H9 (cell line): ENCODE measurements around the gene ZNF70. TPM values are rescaled to one million over a fixed set of nuclear protein-coding genes. Genes with fewer than 3 reads are reported as not detected.

ENCODE experiments used
- DNase-seq: peaks from one replicate; pipeline ENCODE4 v3.0.0-alpha.2; 2017
- H2AFZ ChIP-seq: one replicate; pipeline ENCODE4 v1.6.1; 2013; ENCODE audit warnings: mild to moderate bottlenecking, low read length, control low read depth, moderate library complexity
- H2AK5ac ChIP-seq: 2 replicates; pipeline ENCODE4 v1.6.1; 2013; ENCODE audit warnings: low read length, control low read depth, mixed read lengths; ENCODE audit not compliant: insufficient read length
- H2BK120ac ChIP-seq: one replicate; pipeline ENCODE4 v1.6.1; 2013; ENCODE audit warnings: low read depth, mild to moderate bottlenecking, low read length, control low read depth, inconsistent platforms; ENCODE audit not compliant: poor library complexity, severe bottlenecking
- H2BK12ac ChIP-seq: 2 replicates; pipeline ENCODE4 v1.6.1; 2013; ENCODE audit warnings: low read length, control low read depth, mixed read lengths, low read depth; ENCODE audit not compliant: insufficient read length
- H2BK15ac ChIP-seq: 2 replicates; pipeline ENCODE4 v1.6.1; 2013; ENCODE audit warnings: low read depth, low read length, control low read depth
- H2BK20ac ChIP-seq: one replicate; pipeline ENCODE4 v1.6.1; 2013; ENCODE audit warnings: low read depth, mild to moderate bottlenecking, low read length, control low read depth, inconsistent platforms; ENCODE audit not compliant: poor library complexity, severe bottlenecking
- H2BK5ac ChIP-seq: 2 replicates; pipeline ENCODE4 v1.6.1; 2013; ENCODE audit warnings: low read length, control low read depth, mixed read lengths; ENCODE audit not compliant: insufficient read length
- H3K14ac ChIP-seq: 2 replicates; pipeline ENCODE4 v1.6.1; 2013; ENCODE audit warnings: low read length, control low read depth; ENCODE audit not compliant: insufficient read depth
- H3K18ac ChIP-seq: 2 replicates; pipeline ENCODE4 v1.6.1; 2013; ENCODE audit warnings: low read depth, mild to moderate bottlenecking, mixed read lengths, low read length, control low read depth; ENCODE audit not compliant: insufficient read length
- H3K23ac ChIP-seq: 2 replicates; pipeline ENCODE4 v1.6.1; 2013; ENCODE audit warnings: low read length, control low read depth, mixed read lengths, low read depth; ENCODE audit not compliant: insufficient read length
- H3K23me2 ChIP-seq: 2 replicates; pipeline ENCODE4 v1.6.1; 2013; ENCODE audit warnings: low read depth, mild to moderate bottlenecking, mixed read lengths, low read length, control low read depth; ENCODE audit not compliant: insufficient read length, poor library complexity, severe bottlenecking
- H3K27ac ChIP-seq: 2 replicates; pipeline ENCODE4 v1.5.1; 2013; ENCODE audit warnings: low read length, control low read depth, mixed read lengths, low read depth; ENCODE audit not compliant: insufficient read length
- H3K27me3 ChIP-seq: 2 replicates; pipeline ENCODE4 v1.6.1; 2013; ENCODE audit warnings: low read length, control low read depth, inconsistent platforms; ENCODE audit not compliant: insufficient read depth
- H3K4ac ChIP-seq: 2 replicates; pipeline ENCODE4 v1.6.1; 2013; ENCODE audit warnings: low read depth, mild to moderate bottlenecking, control low read depth, inconsistent platforms, low read length, moderate library complexity
- H3K4me1 ChIP-seq: 2 replicates; pipeline ENCODE4 v1.6.1; 2013; ENCODE audit warnings: low read length, control low read depth, inconsistent platforms; ENCODE audit not compliant: insufficient read depth
- H3K4me2 ChIP-seq: 2 replicates; pipeline ENCODE4 v1.6.1; 2013; ENCODE audit warnings: low read length, control low read depth, mixed read lengths; ENCODE audit not compliant: insufficient read length, insufficient read depth
- H3K56ac ChIP-seq: 2 replicates; pipeline ENCODE4 v1.6.1; 2013; ENCODE audit warnings: low read depth, mild to moderate bottlenecking, mixed read lengths, low read length, control low read depth; ENCODE audit not compliant: insufficient read length
- H3K79me1 ChIP-seq: 2 replicates; pipeline ENCODE4 v1.6.1; 2013; ENCODE audit warnings: low read depth, mild to moderate bottlenecking, moderate library complexity, low read length, control low read depth, inconsistent platforms; ENCODE audit not compliant: insufficient read depth, poor library complexity, severe bottlenecking
- H3K79me2 ChIP-seq: 2 replicates; pipeline ENCODE4 v1.6.1; 2013; ENCODE audit warnings: low read length, control low read depth, inconsistent platforms; ENCODE audit not compliant: insufficient read depth
- H3K9ac ChIP-seq: 2 replicates; pipeline ENCODE4 v1.6.1; 2013; ENCODE audit warnings: low read length, control low read depth, mixed read lengths; ENCODE audit not compliant: insufficient read length; ENCODE audit errors: extremely low read depth
- H3K9me3 ChIP-seq: one replicate; pipeline ENCODE4 v1.6.1; 2013; ENCODE audit warnings: low read depth, low read length, inconsistent platforms; ENCODE audit not compliant: control insufficient read depth
- H3T11ph ChIP-seq: one replicate; pipeline ENCODE4 v1.6.1; 2013; ENCODE audit warnings: mild to moderate bottlenecking, low read length, control low read depth, inconsistent platforms
- H4K20me1 ChIP-seq: one replicate; pipeline ENCODE4 v1.6.1; 2013; ENCODE audit not compliant: control insufficient read depth, insufficient read length, insufficient read depth
- H4K5ac ChIP-seq: 2 replicates; pipeline ENCODE4 v1.6.1; 2013; ENCODE audit warnings: low read depth, mild to moderate bottlenecking, mixed read lengths, low read length, control low read depth; ENCODE audit not compliant: insufficient read length
- H4K8ac ChIP-seq: replicated peaks from 2 replicates; pipeline ENCODE4 v1.6.1; 2013; ENCODE audit warnings: low read length, control low read depth, mixed read lengths, low read depth; ENCODE audit not compliant: insufficient read length
- H4K91ac ChIP-seq: 2 replicates; pipeline ENCODE4 v1.6.1; 2013; ENCODE audit warnings: low read depth, mild to moderate bottlenecking, moderate library complexity, mixed read lengths, low read length, control low read depth; ENCODE audit not compliant: insufficient read length
- H3K27ac Mint-ChIP-seq, 3 experiments: 2 replicates in 2 of 3; 3 replicates in 1 of 3; pipeline ENCODE4 v1.8.0; 2020 to 2021; ENCODE audit warnings: mixed read lengths in 3 of 3, mild to moderate bottlenecking in 1 of 3, moderate library complexity in 1 of 3
- H3K27me3 Mint-ChIP-seq: 2 replicates; pipeline ENCODE4 v1.8.0; 2021; ENCODE audit warnings: low read depth, mild to moderate bottlenecking, moderate library complexity, mixed read lengths
- H3K36me3 Mint-ChIP-seq, 3 experiments: 2 replicates in 2 of 3; 3 replicates in 1 of 3; pipeline ENCODE4 v1.8.0; 2020 to 2021; ENCODE audit warnings: low read depth in 3 of 3, mixed read lengths in 3 of 3; ENCODE audit not compliant: insufficient read depth in 1 of 3
- H3K4me1 Mint-ChIP-seq, 2 experiments: 2 replicates each; pipeline ENCODE4 v1.8.0; 2020; ENCODE audit warnings: mixed read lengths in 2 of 2
- H3K4me3 Mint-ChIP-seq, 2 experiments: 2 replicates in 1 of 2; 3 replicates in 1 of 2; pipeline ENCODE4 v1.8.0; 2020 to 2021; ENCODE audit warnings: mild to moderate bottlenecking in 2 of 2, mixed read lengths in 2 of 2, moderate library complexity in 1 of 2
- H3K9me3 Mint-ChIP-seq, 2 experiments: 2 replicates in 1 of 2; 3 replicates in 1 of 2; pipeline ENCODE4 v1.8.0; 2020; ENCODE audit warnings: mild to moderate bottlenecking in 2 of 2, mixed read lengths in 2 of 2, moderate library complexity in 1 of 2
- CTCF ChIP-seq: fragments of 200-600 bp; sonication (generic); conservative IDR thresholded peaks from 3 replicates; pipeline ENCODE4 v1.8.0; 2021; ENCODE audit warnings: antibody characterized with exemption, mild to moderate bottlenecking
- WGBS: extraction: QIAGEN DNeasy Blood & Tissue Kit; methylation state at CpG from one replicate; pipeline ENCODE4 v1.1.7; 2013; ENCODE audit warnings: missing lambda C conversion rate, low lambda C conversion rate, mixed read lengths; ENCODE audit not compliant: insufficient read length; ENCODE audit errors: extremely low coverage; 5-methylcytosine and 5-hydroxymethylcytosine counted together
- total RNA-seq: library from RNA; stranded (reverse); gene quantifications from 2 replicates; pipeline ENCODE4 v1.2.1, GENCODE V29; 2021

The ZNF70 gene
- total RNA-seq, 1 experiment from 2014 or later, result 3.5 TPM

DNA sequence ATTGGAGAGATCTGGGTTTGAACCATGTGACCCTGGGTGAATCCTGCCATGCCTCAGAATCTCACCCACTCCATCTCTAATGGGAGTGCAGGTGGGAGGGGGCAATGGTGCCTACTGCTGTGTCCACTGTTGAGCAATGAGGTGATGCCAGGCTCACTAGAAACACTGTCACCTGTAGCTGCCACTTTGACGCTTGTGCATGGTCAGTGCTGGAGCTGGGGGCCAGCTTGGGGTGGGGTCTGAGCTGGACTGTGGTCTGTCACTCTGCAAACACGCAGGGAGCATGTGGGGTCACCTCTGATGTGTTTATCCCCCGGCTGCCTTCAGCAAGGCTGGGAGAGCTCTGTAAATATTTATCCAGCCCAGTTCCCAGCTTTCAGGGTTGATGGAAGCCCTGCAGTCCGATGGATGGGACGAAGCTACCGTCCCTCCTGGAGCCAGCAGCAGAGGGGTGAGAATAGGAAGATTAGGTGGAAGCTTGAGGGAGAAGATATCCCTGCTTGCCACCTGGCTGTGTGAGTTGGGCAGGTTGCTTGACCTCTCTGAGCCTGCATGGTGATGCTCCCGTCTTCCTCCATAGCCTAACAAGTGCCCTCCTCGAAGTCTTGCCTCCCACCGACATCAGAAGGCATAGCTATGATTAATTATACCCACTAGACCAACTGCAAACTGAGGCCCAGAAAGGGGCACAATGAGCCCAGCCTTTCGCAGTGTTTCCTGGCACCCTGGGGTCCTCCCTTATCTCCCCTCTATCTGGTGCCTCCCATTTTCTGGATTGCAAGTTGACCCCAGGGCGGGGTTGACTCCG lies 23.4 kb upstream of the ZNF70 start:
- Histone ChIP-seq H2BK15ac (no peak overlapping the region), H3K9ac (no peak overlapping the region), H3K27me3 (peaks cover 12% of the 10 kb centered on the region; the same call in 1 of the 2 replicates), H3K18ac (no peak overlapping the region), H4K8ac (no peak overlapping the region), H3K9me3 (no peaks in the 10 kb centered on the region), H4K5ac (no peak overlapping the region), H3K79me1 (no peaks in the 10 kb centered on the region), H2AK5ac (no peak overlapping the region), H3K4ac (no peak overlapping the region), H3K4me2 (no peak overlapping the region), H2BK20ac (no peak overlapping the region), H2BK120ac (no peak overlapping the region), H2BK5ac (no peak overlapping the region), H3K4me1 (no peaks in the 10 kb centered on the region; the same call in 1 of the 2 replicates), H4K20me1 (no peaks in the 10 kb centered on the region), H3K56ac (no peak overlapping the region), H3K27ac (no peak overlapping the region), H4K91ac (no peak overlapping the region), H2AFZ (no peak overlapping the region), H3K14ac (no peak overlapping the region), H3K79me2 (no peaks in the 10 kb centered on the region), H3T11ph (no peak overlapping the region), H3K23ac (no peak overlapping the region), H2BK12ac (no peak overlapping the region), H3K23me2 (peaks cover 6% of the 10 kb centered on the region)
- peak overlapping the region in 1 of 3 experiments; percentile 18; a peak in 1 of 7 replicates for H3K27ac Mint-ChIP-seq
- no peak for DNase-seq
- H3K27me3 Mint-ChIP-seq, result peaks cover 54% of the 10 kb centered on the region
- TF ChIP-seq CTCF, result no peak
- H3K36me3 Mint-ChIP-seq, result no peaks in the 10 kb centered on the region; a peak in 1 of 7 replicates
- H3K9me3 Mint-ChIP-seq, result no peaks in the 10 kb centered on the region
- H3K4me1 Mint-ChIP-seq, result peaks cover 14 to 32% of the 10 kb centered on the region in 2 experiments
- WGBS, result no CpG with 5 or more reads among the region's 12 CpGs
- H3K4me3 Mint-ChIP-seq, result peak overlapping the region in 1 of 2 experiments; percentile 67; a peak in 2 of 5 replicates
